Keratinocyte (primary cell): ENCODE data around the gene FSTL5. TPM values are rescaled to one million over a fixed set of nuclear protein-coding genes. Genes with fewer than 3 reads are reported as not detected.

Experiments used
- DNase-seq: peaks from one replicate; pipeline ENCODE4 v3.0.0-alpha.2; 2011; ENCODE audit warnings: low read depth, missing footprints, low spot score
- FAIRE-seq: peaks from 2 replicates; lab custom pipeline; 2011; peaks lifted over from hg19 to GRCh38; lab: Jason Lieb, UNC
- H2AFZ ChIP-seq: 2 replicates; pipeline ENCODE4 v1.6.0; 2012; ENCODE audit warnings: low read length, control low read depth, inconsistent platforms; ENCODE audit not compliant: control insufficient read depth
- H3K27ac ChIP-seq: 2 replicates; pipeline ENCODE4 v1.5.1; 2011; ENCODE audit warnings: low read length; ENCODE audit not compliant: control insufficient read depth, insufficient read depth
- H3K27me3 ChIP-seq: 3 replicates; pipeline ENCODE4 v1.6.0; 2011; ENCODE audit warnings: low read length; ENCODE audit not compliant: control insufficient read depth, insufficient read depth; ENCODE audit errors: extremely low read depth
- H3K36me3 ChIP-seq, 2 experiments: 2 replicates in 1 of 2; 3 replicates in 1 of 2; pipeline ENCODE4 v1.5.1; 2011; ENCODE audit warnings: low read length in 2 of 2, mild to moderate bottlenecking in 1 of 2; ENCODE audit not compliant: control insufficient read depth in 2 of 2, insufficient read depth in 2 of 2; ENCODE audit errors: extremely low read depth in 1 of 2
- H3K4me1 ChIP-seq: 3 replicates; pipeline ENCODE4 v1.5.1; 2011; ENCODE audit warnings: low read length; ENCODE audit not compliant: control insufficient read depth, insufficient read depth; ENCODE audit errors: extremely low read depth
- H3K4me2 ChIP-seq: 3 replicates; pipeline ENCODE4 v1.6.0; 2011; ENCODE audit warnings: low read depth, low read length; ENCODE audit not compliant: control insufficient read depth, insufficient read depth; ENCODE audit errors: extremely low read depth
- H3K4me3 ChIP-seq, 3 experiments: fragments of 200-600 bp in 1 of 3; sonication (generic) in 1 of 3; 2 replicates in 2 of 3; 3 replicates in 1 of 3; pipeline ENCODE4 v1.5.1; 2011 to 2016; ENCODE audit warnings: low read length in 3 of 3, mild to moderate bottlenecking in 3 of 3, control low read depth in 2 of 3, inconsistent platforms in 1 of 3, low read depth in 1 of 3, mixed read lengths in 1 of 3, mixed run types in 1 of 3, moderate library complexity in 1 of 3; ENCODE audit not compliant: control insufficient read depth in 2 of 3, insufficient read depth in 2 of 3; ENCODE audit errors: extremely low read depth in 1 of 3
- H3K79me2 ChIP-seq: 2 replicates; pipeline ENCODE4 v1.6.0; 2012; ENCODE audit warnings: low read length; ENCODE audit not compliant: control insufficient read depth, insufficient read depth
- H3K9ac ChIP-seq: 3 replicates; pipeline ENCODE4 v1.6.0; 2011; ENCODE audit warnings: low read length; ENCODE audit not compliant: control insufficient read depth, insufficient read depth; ENCODE audit errors: extremely low read depth
- H3K9me1 ChIP-seq: 3 replicates; pipeline ENCODE4 v1.6.0; 2011; ENCODE audit warnings: low read length; ENCODE audit not compliant: control insufficient read depth, insufficient read depth; ENCODE audit errors: extremely low read depth
- H3K9me3 ChIP-seq: 2 replicates; pipeline ENCODE4 v1.5.1; 2012; ENCODE audit warnings: low read depth, low read length; ENCODE audit not compliant: control insufficient read depth
- H4K20me1 ChIP-seq: 3 replicates; pipeline ENCODE4 v1.6.0; 2011; ENCODE audit warnings: low read length; ENCODE audit not compliant: control insufficient read depth, insufficient read depth; ENCODE audit errors: extremely low read depth
- EZH2 ChIP-seq: IDR thresholded peaks from one replicate; pipeline ENCODE4 v1.6.1; 2012; ENCODE audit warnings: inconsistent platforms, mild to moderate bottlenecking, low read length, moderate library complexity
- dilution Hi-C: fragments of 300-500 bp; cut with MboI; formaldehyde crosslinking; loops from one replicate; pipeline ENCODE4 v1.7.0; 2020; ENCODE audit warnings: low sequenced_read_pairs; ENCODE audit not compliant: extremely low pct_ligation_motif_present
- polyA plus RNA-seq, 5 experiments: library from polyadenylated mRNA; depleted of rRNA in 3 of 5; stranded (reverse) in 3 of 5; stranded (forward) in 1 of 5; unstranded in 1 of 5; fragments of >200 nt; gene quantifications; 1 replicate in 1 of 5; 2 replicates in 3 of 5; 3 replicates in 1 of 5; pipeline versions ENCODE4 v1.2.1 to v1.2.3, GENCODE V29; 2011 to 2012; ENCODE audit warnings: missing spikeins in 2 of 5, low read depth in 1 of 5, low replicate concordance in 1 of 5
- TF ChIP-seq, protein P1 (sequence below), 3 experiments: IDR thresholded peaks in 1 of 3; conservative IDR thresholded peaks in 1 of 3; optimal IDR thresholded peaks in 1 of 3; 2 replicates in 2 of 3; 3 replicates in 1 of 3; pipeline versions ENCODE3 to v1.5.1; 2011; ENCODE audit warnings: low read length in 3 of 3, mild to moderate bottlenecking in 3 of 3, moderate library complexity in 2 of 3, control low read depth in 1 of 3, inconsistent platforms in 1 of 3; ENCODE audit not compliant: insufficient read depth in 2 of 3; ENCODE audit errors: extremely low read depth in 1 of 3

The FSTL5 gene
- polyA plus RNA-seq, 1 donor (not counting 4 experiments of a cell fraction or from before 2014, with no cell fraction given), result not detected

DNA sequence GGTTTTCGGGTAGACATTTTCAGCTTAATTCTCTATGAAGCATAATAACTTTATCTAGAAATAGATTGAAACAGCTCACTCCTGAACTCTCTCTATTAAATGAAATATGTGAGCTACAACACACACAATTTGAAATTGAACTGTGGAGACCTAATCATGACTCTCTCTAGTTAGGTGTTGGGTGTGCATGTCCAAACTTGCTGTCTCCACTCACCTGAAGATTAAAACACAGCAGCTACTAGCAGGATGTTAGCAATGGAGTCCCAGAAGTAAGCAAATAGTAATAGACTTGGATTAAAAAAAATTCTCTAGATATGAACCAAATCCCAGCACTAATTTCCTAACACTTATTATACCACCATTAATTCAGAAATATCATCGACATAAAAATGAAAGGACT is 173.1 kb downstream of the FSTL5 start:
- Histone ChIP-seq H3K36me3 (no peaks in the 10 kb centered on the region), H3K9me1 (no peaks in the 10 kb centered on the region), H3K27me3 (no peaks in the 10 kb centered on the region), H3K4me3 (no peak overlapping the region), H3K9ac (no peak overlapping the region), H3K27ac (no peak overlapping the region), H3K4me2 (no peak overlapping the region), H3K4me1 (no peaks in the 10 kb centered on the region), H4K20me1 (no peaks in the 10 kb centered on the region), H3K9me3 (no peaks in the 10 kb centered on the region), H3K79me2 (no peaks in the 10 kb centered on the region), H2AFZ (no peak overlapping the region)
- TF ChIP-seq, protein P1, sequence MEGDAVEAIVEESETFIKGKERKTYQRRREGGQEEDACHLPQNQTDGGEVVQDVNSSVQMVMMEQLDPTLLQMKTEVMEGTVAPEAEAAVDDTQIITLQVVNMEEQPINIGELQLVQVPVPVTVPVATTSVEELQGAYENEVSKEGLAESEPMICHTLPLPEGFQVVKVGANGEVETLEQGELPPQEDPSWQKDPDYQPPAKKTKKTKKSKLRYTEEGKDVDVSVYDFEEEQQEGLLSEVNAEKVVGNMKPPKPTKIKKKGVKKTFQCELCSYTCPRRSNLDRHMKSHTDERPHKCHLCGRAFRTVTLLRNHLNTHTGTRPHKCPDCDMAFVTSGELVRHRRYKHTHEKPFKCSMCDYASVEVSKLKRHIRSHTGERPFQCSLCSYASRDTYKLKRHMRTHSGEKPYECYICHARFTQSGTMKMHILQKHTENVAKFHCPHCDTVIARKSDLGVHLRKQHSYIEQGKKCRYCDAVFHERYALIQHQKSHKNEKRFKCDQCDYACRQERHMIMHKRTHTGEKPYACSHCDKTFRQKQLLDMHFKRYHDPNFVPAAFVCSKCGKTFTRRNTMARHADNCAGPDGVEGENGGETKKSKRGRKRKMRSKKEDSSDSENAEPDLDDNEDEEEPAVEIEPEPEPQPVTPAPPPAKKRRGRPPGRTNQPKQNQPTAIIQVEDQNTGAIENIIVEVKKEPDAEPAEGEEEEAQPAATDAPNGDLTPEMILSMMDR (optimal IDR thresholded peaks at IDR 0.05 in 1 of 3, IDR thresholded peaks at IDR 0.05 in 1 of 3, conservative IDR thresholded peaks at IDR 0.05 in 1 of 3; ENCODE audit: extremely low read depth in 1 of 3, insufficient read depth in 2 of 3, low read length in 3 of 3), result no peak
- TF ChIP-seq EZH2, result no peak
- dilution Hi-C loops, result no loop called here
- no peak for FAIRE-seq
- no peak for DNase-seq

DNA sequence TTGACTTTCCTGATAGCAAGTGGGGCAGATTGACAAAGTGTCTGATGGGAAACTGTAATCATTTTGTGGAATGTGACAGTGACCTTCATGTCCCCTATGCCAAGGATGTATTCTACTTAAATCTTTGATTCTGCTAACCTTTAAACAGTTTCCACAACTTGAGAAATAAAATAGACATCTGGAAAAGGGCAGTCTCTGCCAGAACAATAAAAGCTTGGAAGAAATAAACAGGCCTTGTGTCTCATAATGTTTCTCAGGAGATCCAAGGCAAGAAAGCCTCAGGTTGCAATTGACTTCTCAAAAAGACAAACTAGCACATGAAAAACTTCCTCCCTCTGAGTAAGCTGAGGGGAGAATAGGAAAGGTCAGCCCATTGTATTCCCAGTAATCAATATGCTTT is 174.9 kb downstream of the FSTL5 start:
- Histone ChIP-seq H3K9ac (no peak overlapping the region), H3K79me2 (no peaks in the 10 kb centered on the region), H2AFZ (no peak overlapping the region), H3K27me3 (no peaks in the 10 kb centered on the region), H3K27ac (no peak overlapping the region), H4K20me1 (no peaks in the 10 kb centered on the region), H3K4me2 (no peak overlapping the region), H3K9me3 (no peaks in the 10 kb centered on the region), H3K4me1 (no peaks in the 10 kb centered on the region), H3K36me3 (no peaks in the 10 kb centered on the region), H3K9me1 (no peaks in the 10 kb centered on the region), H3K4me3 (no peak overlapping the region)
- DNase-seq, result no peak
- no peak for FAIRE-seq
- TF ChIP-seq, protein P1 (optimal IDR thresholded peaks at IDR 0.05 in 1 of 3, IDR thresholded peaks at IDR 0.05 in 1 of 3, conservative IDR thresholded peaks at IDR 0.05 in 1 of 3; ENCODE audit: extremely low read depth in 1 of 3, insufficient read depth in 2 of 3, low read length in 3 of 3), result no peak
- no peak for TF ChIP-seq EZH2
- dilution Hi-C loops, result no loop called here
